GM18498 (cell line): Measurements from ENCODE around the gene NOX3.
"Not testable (repeated sequence)": the region's sequence is repeated elsewhere in the genome, so short reads cannot be mapped to it uniquely, and the experiment has no call there.

Experiments used
- ATAC-seq: cut with Tn5 transposase; IDR thresholded peaks from one replicate; pipeline ENCODE4 v1.9.1; 2021; ENCODE audit warnings: mild to moderate bottlenecking, moderate library complexity; ENCODE audit not compliant: unreplicated experiment

NOX3 gene

GRCh38 chr6:155468543-155468942, 12.9 kb upstream of the NOX3 start:
- ATAC-seq = not testable (repeated sequence)

GRCh38 chr6:155466539-155466938, 10.9 kb upstream of the NOX3 start:
- ATAC-seq = no peak

GRCh38 chr6:155461556-155461955, 5.9 kb upstream of the NOX3 start:
- no peak for ATAC-seq

- no peak for ATAC-seq
Measured at GRCh38 chr6:155454471-155454870, 1.2 kb downstream of the NOX3 start.

GRCh38 chr6:155454008-155454407, 1.6 kb downstream of the NOX3 start:
- ATAC-seq = no peak

- ATAC-seq = no peak
Measured at GRCh38 chr6:155452576-155452975, 3.1 kb downstream of the NOX3 start.

- ATAC-seq = not testable (repeated sequence)
Measured at GRCh38 chr6:155451530-155451929, 4.1 kb downstream of the NOX3 start.

GRCh38 chr6:155450240-155450581, 5.4 kb downstream of the NOX3 start:
- ATAC-seq = no peak

GRCh38 chr6:155449450-155450239, 6.0 kb downstream of the NOX3 start:
- ATAC-seq = no peak

GRCh38 chr6:155448668-155449449, 6.8 kb downstream of the NOX3 start:
- ATAC-seq = no peak

GRCh38 chr6:155447949-155448348, 7.7 kb downstream of the NOX3 start:
- no peak for ATAC-seq

- ATAC-seq = no peak
Measured at GRCh38 chr6:155444952-155445903, 10.4 kb downstream of the NOX3 start.

GRCh38 chr6:155444120-155444917, 11.3 kb downstream of the NOX3 start:
- no peak for ATAC-seq

GRCh38 chr6:155443168-155443567, 12.5 kb downstream of the NOX3 start:
- ATAC-seq = no peak

- no peak for ATAC-seq
Measured at GRCh38 chr6:155442562-155442961, 13.1 kb downstream of the NOX3 start.

- ATAC-seq = no peak
Measured at GRCh38 chr6:155441112-155441465, 14.6 kb downstream of the NOX3 start.

GRCh38 chr6:155440398-155441111, 15.1 kb downstream of the NOX3 start:
- ATAC-seq = no peak

GRCh38 chr6:155439376-155439775, 16.3 kb downstream of the NOX3 start:
- peak; percentile 57 for ATAC-seq

- ATAC-seq = no peak
Measured at GRCh38 chr6:155436981-155437749, 18.5 kb downstream of the NOX3 start.
